Occipital lobe (tissue), 2 donors: ENCODE data around the gene WNT7B. TPM values are rescaled to one million over a fixed set of nuclear protein-coding genes. Genes with fewer than 3 reads are reported as not detected.

ENCODE experiments used
- DNase-seq: peaks from one replicate; lab custom pipeline; 2025; lab: John Stamatoyannopoulos, UW
- total RNA-seq: library from RNA; depleted of rRNA; stranded (reverse); fragments of >200 nt; gene quantifications from one replicate; pipeline ENCODE4 v1.2.3, GENCODE V29; 2014

Gene WNT7B
- total RNA-seq, 1 donor from 2014 or later, result 6.6 TPM

DNA sequence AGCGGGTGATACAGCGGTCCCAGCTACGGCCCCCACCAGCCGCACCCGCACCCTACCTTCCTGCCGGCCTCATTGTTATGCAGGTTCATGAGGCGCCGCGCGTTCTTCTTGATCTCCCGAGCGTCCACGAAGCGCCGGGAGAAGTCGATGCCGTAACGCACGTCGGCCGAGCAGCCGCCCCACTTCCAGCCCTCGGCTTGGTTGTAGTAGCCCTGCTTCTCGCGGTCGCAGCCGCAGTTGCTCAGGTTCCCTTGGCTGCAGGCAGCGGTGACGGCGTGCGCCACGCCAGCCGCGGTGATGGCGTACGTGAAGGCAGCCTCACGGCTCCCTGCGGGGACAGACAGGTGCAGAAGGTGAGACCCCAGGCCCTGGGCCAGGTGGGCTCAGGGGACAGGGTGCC lies 45.9 kb downstream of the WNT7B start:
- DNase-seq, result no peak

DNA sequence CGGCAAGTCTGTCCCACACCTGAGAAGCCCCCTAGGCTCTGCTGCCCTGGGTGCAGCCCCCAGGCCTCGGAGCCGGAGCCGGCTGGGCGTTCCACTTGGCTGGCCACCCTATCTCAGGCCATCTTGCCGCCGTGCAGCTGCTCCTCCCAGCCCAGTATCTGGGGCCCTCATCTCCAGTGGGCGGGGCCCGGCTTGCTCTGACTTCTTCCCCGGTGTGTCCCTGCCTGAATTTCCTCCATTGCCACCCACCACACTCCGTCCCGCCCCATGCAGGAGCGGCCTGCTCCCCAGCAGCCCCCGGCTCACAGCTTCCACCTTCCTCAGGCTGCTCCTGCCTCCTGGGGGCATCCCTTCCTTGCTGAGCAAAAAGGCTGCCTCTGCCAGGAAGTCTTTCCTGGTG lies 46.6 kb downstream of the WNT7B start:
- no peak for DNase-seq

DNA sequence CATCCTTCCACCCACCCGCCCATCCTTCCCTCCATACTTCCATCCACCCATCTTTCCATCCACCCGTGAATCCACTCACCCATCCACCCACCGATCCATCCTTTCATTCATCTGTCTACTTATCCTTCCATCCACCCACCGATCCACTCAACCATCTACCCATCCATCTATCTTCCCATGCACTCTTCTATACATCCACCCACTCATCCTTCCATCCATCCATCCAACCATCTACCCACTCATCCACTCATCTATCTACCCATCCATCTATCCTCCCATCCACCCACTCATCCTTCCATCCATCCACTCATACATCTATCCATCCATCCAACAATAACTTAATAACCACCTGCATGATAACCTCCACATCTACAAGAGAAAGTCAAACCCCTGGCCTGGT lies 47.3 kb downstream of the WNT7B start:
- DNase-seq, result no peak

DNA sequence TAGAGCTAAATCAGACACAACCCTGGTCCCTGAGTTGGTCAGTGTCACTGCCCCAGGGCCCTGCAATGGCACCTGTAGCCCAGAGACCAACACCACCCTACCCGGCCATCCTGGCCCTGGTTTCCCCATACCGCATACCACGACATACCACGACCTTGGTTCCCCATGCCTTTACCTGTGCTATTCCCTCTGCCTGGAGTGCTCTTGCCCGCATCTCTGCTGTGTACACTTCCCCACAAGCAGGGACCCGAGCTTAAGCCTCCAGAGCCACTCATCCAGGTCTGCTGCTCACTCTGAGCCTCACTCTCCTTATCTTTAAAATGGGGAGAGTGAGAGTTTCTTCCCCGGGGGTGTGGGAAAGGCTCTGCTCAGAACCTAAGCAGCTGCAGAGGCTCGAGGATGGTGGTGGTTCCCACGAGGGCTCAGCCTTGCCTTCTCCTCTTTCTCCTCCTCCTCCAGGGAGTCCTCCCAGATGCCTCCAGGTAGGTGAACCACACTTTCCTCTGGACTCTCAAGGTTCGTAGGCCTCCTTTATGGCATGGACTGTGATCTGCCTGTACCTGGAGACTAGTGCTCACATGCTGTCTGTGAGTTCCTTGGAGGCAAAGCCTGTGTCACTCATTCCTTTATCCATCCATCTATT lies 48.1 kb downstream of the WNT7B start:
- DNase-seq, result no peak

DNA sequence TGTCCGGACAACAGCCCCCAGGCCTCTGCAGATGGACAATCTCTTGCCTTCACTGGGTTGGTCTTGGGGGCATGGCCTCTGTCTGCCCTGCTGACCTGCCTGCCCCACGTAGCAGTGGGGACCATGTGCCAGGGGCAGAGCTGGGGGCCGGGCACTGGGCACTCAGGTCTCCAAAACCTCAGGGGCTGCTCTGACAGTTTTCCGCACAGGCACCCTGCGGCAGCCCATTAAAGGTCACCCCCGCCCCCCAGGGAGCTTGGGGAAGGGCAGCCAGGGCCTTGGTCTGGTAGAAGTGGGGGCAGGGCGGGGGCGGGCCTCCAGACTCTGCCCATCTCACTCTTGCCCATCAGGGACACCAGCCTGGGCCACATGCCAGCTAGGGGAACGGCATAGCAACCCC lies 49.9 kb downstream of the WNT7B start:
- DNase-seq, result no peak

DNA sequence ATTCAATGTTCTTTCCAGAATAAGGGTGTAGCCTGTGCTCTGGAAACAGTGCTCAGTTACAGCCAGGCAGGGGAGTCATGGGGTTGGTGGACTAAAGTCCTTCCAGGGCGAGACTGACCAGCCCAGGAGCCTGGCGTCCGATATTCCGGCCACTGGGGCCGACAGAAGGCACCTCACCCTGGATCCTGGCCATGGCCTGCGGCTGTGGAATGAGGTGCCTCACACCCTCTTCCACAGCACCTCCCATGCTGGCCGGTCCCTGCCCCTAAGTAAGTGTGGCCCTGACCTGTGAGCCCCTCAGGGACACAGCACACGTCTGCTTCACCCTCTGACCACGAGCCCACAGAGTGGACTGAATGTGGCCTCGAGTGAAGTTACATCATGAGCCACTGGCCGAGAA lies 50.5 kb downstream of the WNT7B start:
- DNase-seq, result no peak

DNA sequence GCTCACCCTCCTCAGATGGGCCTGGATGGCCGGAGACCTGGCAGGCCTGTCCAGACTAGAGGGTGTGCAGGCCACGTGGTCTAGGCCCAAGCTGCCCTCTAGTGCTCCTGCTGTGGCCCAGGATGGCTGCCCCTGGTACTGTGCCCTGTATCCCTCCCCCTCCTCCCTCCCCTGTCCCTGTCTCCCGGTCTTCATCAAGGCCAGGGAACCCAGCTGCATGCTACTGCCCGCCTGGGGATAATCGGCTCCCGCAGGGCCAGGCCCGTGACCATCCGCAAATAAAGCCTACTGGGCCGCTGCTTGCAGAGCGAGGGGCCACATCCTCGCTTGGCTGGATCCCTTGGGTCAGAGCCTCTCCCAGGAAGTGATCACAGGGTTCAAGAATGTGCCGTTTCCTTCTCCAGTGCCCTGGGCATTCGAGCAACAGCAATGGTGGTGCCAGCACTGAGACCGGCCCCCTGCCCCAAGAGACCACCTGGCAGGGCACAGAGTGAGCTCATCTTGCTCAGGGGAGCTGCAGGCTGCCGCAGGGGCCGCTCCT lies 51.1 kb downstream of the WNT7B start:
- no peak for DNase-seq

DNA sequence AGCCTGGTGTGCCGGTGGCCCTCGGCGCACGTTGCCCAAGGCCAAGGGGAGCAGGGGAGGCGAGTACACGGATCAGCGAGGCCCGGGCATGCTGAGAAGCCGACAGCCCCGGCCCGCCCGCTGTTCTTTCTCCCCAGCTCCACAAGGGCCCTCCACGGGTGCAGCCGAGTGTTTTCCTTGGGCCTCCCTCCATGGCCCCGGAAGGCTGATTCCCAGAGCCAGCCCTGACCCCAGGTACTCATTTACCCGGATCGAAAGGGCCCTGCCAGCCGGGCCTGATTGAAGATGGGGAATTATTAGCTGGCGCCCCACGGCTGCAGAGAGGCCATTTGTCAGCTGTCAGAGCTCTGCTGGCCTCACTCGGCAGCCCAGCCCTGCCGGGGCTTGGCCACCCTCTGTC lies 53.1 kb downstream of the WNT7B start:
- DNase-seq, result no peak

DNA sequence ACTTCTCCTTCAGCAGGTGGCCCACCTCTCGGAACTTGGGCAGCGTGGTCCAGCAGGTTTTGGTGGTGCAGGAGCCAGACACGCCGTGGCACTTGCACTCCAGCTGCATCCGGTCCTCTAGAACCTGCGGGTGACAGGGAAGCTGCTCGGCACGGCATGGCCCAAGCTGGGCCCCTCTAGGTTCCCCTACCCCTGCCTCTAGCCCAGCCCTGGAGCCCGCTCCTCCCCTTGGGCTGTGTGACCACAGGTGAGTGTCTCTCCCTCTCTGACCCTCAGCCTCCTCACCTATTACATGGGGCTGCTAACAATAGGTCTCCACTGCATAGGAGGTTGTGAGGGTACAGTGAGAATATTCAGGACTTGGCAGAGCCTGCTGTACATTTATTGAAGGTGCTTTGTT lies 53.8 kb downstream of the WNT7B start:
- DNase-seq, result no peak

DNA sequence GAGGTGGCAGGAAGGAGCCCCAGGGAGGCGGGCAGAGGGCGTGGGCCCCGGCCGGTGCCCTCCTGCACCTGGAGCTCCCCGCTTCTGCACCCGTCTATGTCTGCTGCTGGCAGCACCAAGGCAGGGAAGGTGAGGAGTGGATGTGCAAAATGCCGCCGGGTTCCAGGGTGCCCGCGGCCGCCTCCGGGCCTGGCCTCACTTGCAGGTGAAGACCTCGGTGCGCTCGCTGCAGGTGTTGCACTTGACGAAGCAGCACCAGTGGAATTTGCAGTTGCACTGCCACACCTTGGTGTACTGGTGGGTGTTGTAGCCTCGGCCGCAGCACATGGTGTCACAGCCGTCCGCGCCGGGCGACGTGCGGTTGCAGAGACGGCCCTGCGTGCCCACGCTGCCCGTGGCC lies 54.3 kb downstream of the WNT7B start:
- no peak for DNase-seq

DNA sequence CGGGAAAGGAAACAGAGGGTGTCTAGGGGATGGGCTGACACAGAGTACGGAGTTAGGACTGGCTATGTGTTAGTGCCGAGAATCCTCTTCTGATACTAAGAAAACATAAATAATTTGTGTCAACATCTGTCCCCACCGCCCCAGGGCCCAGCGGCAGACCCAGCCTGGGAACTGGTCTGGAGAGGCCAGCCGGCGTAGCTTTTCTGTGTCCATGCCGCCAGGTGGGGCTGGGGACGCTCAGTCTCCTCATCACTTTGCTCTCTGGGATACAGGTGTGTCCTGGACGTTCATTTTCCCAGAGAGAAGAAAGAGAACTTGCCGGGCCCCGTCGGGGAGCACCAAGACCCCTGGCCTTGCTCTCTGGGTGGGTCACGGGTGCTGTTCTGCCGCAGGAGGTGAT lies 54.7 kb downstream of the WNT7B start:
- no peak for DNase-seq

DNA sequence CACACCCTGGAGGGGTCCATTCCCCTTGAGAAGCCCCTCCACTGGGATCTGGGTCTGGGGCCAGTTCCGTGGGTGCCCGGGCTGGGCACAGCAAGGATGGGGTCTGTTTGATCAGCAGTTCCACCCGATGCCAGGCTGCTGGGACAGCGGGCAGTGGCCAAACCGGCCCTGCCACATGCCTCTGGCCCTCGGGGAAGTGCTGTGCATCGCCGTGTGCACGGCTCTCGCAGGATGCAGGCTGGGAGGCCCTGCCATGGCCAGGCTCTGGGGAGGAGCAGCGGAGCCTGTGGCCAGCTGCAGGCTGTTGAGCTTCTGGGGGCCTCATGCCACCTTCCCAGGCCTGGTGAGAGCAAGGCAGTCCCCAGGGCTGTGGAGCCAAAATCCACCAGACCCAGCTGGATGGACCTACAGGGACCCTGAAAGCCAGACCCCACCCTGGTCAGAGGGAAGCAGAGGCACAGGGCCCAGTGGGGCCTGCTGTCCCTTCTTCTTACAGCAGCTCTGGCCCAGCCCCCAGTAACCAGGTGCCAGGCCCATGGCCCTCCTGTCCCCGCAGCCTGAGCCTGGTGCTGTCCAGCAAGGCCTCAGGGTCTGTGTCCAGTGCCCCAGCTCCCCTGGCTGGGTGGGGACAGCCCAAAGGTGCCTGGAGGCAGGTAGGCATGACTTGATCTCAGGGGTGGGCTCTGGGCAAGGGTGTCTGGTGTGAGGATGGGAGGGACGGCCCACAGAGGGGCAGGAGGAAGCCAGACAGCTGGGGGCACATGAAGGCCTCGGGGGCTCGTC lies 57.3 kb downstream of the WNT7B start:
- DNase-seq, result no peak

DNA sequence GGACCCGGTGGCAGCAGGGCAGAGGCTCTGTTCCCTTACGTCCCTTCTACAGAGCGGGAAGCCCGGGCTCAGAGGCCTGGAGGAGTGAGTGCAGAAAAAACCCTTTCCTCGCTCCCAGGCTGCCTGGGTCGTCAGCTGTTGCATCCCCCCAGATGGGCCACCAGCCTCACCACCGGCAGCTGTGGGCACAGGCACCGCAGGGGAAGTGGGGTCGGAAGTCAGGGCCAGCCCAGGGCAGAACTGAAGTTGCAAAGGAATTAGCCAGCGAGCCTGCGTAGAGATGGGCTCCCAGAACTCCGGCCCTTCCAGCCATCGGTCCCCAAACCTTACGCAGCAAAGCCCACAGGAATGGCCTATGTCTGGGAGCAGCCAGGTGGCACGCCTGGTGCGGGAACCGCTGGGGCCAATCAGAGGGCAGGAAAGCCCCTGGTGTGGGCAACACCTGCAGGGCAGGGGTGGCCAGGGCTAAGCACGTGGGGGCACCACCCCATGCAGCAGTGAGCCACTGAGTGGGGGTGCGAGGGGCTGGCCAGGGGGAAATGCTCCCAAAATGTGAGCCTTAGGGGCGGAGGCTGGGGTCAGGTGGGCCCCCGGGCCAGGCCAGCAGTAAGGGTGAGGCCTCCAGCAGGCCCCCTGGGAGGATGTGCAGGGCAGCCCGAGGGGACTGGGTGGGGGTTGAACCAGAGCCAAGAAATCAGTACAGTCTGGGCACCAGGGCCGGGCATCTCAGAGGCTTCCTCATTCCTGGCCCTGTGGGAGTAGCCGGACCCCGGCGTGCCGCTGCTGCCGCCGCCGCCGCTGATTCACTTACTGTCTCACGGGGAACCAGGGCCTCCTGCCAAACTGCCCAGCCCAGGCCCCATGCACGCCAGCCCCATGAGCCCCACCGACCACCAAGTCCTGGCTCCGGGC lies 58.2 kb downstream of the WNT7B start:
- DNase-seq, result no peak

DNA sequence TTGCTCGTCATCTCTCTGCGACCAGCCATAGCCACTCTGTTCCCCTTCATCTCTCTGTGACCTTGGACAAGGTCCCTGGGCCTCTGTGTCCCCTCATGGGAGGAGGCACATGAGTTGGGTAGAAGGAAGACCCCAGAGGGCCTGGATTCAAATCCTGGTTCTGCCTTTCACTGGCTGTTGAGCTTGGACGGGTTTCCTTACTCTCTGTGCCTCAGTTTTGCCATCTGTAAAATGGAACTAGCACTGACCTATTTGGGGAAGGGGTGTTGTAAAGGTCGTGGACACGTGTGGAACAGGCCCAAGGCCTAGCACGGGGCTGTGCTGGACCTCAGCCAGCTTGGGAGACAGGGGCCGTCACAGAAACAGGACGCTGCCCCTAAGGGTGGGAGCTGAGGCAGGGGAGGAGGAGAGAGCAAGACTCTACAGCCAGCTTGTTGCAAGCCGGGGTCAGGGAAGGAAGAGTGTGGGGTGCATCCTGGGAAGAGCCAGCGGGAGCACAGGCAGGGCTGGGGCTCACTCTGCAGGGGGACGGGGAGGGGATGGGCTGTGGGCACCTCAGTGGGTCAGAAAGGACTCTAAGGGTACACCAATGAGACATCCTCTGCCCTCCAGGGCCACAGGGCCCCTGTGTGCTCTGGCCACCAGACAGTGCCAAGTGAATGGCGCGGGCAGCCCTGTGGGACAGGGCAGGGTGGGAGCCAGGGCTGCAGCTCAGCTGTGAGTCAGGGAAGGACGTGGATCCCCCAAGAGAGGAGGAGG lies 59.1 kb downstream of the WNT7B start:
- no peak for DNase-seq

DNA sequence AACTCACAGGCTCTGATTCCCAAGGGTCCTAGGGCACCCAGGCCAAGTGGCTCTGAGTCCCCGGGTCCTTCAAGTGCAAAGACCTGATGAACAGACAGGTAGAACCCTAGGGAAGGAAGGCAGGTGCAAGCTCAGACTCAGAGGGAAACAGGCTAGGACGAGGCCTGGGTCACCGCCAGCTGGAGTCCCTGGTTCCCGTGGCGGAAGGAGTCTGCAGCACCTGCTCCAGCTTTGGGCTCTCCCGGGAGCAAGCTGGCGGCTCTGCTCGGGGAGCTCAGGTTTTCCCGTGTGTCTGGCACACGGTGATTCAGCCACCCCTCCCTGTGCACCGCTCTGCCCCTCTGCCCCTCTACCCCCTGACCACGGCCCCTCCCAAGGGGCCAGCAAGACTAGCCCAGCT lies 59.8 kb downstream of the WNT7B start:
- DNase-seq, result no peak

DNA sequence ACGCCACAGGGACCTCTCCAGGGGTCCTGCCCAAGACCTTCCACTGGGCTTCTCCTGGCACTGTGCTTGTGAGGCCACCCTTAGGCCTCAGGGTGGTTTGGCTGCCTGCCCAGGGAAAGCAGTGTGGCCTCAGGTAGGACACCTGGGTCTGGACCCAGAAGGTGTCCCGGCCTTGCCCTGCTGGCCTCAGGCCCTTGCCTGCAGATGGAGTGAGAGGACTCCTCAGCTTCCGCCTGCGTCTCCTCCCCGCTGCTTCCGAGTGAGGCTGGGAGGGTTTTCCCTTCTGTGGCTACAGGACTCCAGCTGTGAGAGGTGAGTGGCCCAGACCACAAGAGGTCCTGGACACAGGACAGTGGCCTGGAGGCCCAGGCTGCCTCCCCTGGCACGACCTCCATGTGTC lies 60.4 kb downstream of the WNT7B start:
- no peak for DNase-seq

DNA sequence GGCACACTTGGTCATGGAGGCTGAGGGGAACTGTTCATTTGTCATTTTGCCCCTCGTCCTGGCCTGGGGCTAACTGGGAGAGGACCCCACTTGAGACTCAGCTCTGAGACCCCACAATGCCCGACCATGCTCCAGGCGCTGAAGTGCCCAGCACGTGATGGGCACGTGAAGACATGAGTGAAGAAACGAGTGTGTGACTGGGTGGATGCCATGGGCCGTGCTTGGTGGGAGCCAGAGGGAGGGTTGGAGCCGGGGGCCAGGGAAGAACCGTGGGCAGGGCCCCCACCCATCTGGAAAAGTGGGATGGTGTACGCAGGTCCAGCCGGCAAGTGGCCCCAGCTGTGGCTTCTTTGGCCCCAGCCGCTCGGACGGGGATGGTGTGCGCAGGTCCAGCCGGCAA lies 61.1 kb downstream of the WNT7B start:
- DNase-seq, result no peak

DNA sequence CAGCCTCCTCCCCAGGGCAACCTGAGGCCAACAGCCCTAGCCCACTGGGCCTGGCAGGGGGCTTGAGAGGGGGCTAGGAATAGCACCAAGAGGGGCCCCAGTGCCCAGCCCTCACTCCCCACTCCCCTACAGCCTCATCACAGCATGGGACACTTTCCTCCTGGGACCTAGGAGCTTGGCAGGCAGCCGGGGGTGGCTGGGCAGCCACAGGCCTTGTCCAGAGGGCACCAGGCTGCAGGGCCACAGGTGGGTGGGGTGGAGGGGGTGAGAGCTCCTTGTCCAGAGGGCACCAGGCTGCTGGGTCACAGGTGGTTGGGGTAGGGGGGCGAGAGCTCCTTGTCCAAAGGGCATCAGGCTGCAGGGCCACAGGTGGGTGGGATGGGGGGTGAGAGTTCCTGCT lies 61.8 kb downstream of the WNT7B start:
- DNase-seq, result no peak

DNA sequence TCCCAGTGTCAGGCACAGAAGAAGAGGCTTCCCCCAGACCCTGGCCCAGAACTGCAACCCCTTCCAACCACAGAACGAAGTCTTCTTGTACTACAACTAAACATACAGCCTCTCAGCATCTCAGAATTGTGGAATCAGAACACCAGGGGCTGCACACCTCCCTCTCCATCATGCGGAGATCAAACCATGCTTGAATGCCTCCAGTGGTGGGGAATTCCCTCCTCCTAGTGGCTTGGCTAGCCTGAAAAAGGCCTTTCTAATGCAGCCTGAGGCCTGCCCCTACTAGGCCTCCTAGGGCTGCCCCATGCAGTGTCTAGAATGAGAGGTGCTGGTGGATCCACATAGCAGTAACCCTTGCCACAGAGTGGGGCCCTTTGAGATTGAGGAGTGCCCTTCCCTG lies 62.7 kb downstream of the WNT7B start:
- no peak for DNase-seq

DNA sequence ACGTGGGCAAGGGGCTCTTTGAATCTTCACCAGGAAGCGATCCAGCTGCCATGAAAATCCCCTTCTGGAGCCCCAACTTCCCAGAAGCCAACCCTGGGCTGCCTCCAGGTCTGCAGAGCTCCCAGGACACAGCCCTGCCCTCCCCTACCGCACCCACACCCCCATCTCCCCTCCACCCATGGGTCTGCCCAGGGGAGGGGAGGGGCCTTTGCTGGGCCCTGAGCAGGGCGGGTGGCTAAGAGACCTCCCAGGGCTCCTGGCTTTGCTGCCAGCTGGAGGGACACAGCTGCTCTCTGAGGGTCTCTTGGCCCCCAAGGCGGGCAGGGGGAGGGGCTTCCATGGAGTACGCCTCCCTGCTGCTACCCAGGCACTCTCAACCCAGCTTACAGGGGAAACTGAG lies 64.1 kb downstream of the WNT7B start:
- no peak for DNase-seq

DNA sequence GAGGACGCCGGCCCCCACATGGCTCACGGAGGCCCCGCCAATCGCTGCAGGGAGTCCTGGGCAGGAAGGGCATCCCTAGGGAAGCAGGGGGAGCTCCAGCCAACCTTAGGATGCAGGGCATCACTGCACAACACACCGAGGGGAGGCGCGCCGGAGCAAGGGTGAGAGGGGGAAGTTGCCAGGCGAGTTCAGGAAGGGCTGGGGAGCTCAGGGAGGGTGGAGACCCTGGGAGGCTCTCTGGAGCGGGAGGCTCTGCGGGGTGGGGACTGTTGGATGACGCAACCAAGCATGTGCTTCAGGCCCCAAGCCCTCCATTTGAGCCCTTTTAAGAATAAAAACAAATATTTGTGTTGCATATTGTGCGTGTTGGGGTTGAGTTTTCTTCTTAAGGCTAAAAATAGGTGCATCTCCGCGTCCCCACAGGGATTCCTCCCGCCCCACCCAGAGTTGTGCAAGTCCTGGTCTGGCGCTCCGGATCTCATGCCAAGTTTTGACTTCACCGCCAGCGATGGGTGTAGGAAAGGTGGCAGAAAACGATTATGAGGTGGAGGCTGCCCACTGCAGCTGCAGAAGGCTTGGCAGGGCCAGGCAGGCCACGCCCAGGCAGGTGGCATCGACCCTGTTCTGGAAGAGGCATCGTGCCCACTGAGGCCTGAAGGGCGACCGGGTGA lies 65.2 kb downstream of the WNT7B start:
- DNase-seq, result no peak
